Measurements from ENCODE around the gene YLPM1. TPM values are rescaled to one million over a fixed set of nuclear protein-coding genes. Genes with fewer than 3 reads are reported as not detected.

Gene YLPM1
- total RNA-seq, 4 donors from 2014 or later: 71.3 to 104 (median 84.8) TPM

DNA sequence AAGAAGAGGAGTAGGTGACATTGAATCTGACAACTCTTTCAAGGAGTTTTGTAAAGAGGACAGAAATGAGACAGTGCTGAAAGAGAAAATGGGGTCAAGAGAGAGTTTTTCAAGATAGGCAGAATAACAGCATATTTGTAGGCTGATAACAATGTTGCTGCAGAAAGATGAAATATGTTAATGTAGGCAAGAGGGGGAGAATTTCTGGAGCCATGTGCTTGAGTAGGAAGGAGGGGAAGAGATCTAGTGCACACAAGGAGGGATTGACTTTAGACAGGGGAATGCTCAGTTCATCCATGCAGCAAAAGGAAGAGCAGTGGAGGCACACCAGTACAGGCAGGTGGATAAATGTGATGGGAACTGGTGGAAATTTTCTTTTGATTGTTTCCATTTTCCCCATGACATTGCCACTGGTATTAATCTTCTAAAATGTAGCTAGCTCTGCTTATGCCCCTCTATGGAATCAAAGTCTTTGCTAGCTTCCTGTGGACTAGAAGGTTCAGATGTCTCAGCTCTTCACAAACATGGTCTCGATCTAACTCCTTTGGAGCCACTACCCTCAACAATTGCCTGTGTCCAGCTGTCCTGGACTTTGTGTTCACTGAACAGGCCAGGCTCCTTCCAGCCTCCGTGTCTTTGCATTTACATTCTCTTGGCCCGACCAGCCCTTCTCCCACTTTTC lies 103.7 kb downstream of the YLPM1 start:
- Histone ChIP-seq H3K9me3 (no peaks in the 10 kb centered on the region), H3K27ac (no peak overlapping the region), H3K4me3 (replicated peaks in 1 of 3) (no peak overlapping the region), H3K4me1 (no peaks in the 10 kb centered on the region), H3K36me3 (no peaks in the 10 kb centered on the region), H3K27me3 (no peaks in the 10 kb centered on the region)
- intact Hi-C loops (cut with DNase I): no loop called here
- 81 to 85% methylated on average over 3 of the region's 3 CpGs for WGBS, 2 donors
- no peak for DNase-seq
- TF ChIP-seq POLR2A (IDR thresholded peaks at IDR 0.05): no peak
- TF ChIP-seq, protein P1, sequence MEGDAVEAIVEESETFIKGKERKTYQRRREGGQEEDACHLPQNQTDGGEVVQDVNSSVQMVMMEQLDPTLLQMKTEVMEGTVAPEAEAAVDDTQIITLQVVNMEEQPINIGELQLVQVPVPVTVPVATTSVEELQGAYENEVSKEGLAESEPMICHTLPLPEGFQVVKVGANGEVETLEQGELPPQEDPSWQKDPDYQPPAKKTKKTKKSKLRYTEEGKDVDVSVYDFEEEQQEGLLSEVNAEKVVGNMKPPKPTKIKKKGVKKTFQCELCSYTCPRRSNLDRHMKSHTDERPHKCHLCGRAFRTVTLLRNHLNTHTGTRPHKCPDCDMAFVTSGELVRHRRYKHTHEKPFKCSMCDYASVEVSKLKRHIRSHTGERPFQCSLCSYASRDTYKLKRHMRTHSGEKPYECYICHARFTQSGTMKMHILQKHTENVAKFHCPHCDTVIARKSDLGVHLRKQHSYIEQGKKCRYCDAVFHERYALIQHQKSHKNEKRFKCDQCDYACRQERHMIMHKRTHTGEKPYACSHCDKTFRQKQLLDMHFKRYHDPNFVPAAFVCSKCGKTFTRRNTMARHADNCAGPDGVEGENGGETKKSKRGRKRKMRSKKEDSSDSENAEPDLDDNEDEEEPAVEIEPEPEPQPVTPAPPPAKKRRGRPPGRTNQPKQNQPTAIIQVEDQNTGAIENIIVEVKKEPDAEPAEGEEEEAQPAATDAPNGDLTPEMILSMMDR (IDR thresholded peaks at IDR 0.05): no peak

DNA sequence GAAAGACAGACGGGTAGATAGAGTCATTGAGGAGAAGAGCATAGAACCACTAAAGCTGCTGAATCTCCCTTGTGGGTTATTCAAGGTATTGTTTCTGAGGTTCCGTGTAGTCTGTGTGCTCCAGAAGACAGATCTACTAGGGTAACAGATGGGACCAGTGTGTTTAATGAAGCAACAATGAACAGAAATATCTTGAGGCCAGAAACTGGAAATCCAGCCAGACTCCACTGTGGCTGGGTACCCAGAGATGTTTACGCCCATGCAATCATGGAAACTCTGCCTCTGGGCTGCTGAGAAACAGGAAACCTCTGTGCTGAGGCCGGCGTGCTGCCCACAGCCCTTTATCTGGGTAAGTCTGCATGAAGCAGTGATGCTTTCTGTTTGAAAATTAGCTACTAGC lies 104.6 kb downstream of the YLPM1 start:
- no peak overlapping the region for H3K27ac ChIP-seq
- intact Hi-C loops (cut with DNase I): no loop called here
- H3K4me1 ChIP-seq: no peaks in the 10 kb centered on the region
- no peak for DNase-seq
- TF ChIP-seq POLR2A (IDR thresholded peaks at IDR 0.05): no peak
- TF ChIP-seq, protein P1 (IDR thresholded peaks at IDR 0.05): no peak
- no peaks in the 10 kb centered on the region for H3K27me3 ChIP-seq
- 51 to 72% methylated on average over 5 of the region's 5 CpGs for WGBS, 2 donors
- H3K36me3 ChIP-seq: no peaks in the 10 kb centered on the region
- H3K9me3 ChIP-seq: no peaks in the 10 kb centered on the region
- H3K4me3 ChIP-seq (replicated peaks in 1 of 3): no peak overlapping the region

DNA sequence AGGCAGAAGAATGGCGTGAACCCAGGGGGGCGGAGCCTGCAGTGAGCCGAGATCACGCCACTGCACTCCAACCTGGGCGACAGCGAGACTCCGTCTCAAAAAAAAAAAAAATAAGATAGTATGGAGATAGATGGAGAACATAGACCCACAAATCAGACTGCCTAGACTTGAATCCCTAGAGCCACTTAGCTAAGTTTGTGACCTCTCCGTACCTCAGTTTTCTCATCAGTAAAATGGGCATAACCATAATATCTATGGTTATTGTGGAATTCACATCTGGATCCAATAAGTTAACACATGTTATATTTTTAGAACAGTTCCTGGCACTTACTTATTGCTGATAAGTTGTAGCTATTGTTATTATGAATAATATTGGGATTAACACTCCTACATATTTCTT lies 105.6 kb downstream of the YLPM1 start:
- no peaks in the 10 kb centered on the region for H3K4me1 ChIP-seq
- no peak overlapping the region for H3K27ac ChIP-seq
- H3K9me3 ChIP-seq: no peaks in the 10 kb centered on the region
- 92 to 95% methylated on average over 8 of the region's 8 CpGs for whole genome bisulfite sequencing, 2 donors
- H3K36me3 ChIP-seq: no peaks in the 10 kb centered on the region
- TF ChIP-seq, protein P1 (IDR thresholded peaks at IDR 0.05): no peak
- no peaks in the 10 kb centered on the region for H3K27me3 ChIP-seq
- no peak overlapping the region for H3K4me3 ChIP-seq (replicated peaks in 1 of 3)
- DNase-seq: no peak
- intact Hi-C loops (cut with DNase I): no loop called here

GRCh38 chr14:74871819-74872218 lies 108.7 kb downstream of the YLPM1 start:
- WGBS, 2 donors: 86 to 94% methylated on average over 4 of the region's 4 CpGs
- no peak overlapping the region for H3K4me3 ChIP-seq (replicated peaks in 1 of 3)
- no peaks in the 10 kb centered on the region for H3K36me3 ChIP-seq
- no peaks in the 10 kb centered on the region for H3K27me3 ChIP-seq
- DNase-seq: no peak
- no peaks in the 10 kb centered on the region for H3K9me3 ChIP-seq
- TF ChIP-seq, protein P1 (IDR thresholded peaks at IDR 0.05): no peak
- TF ChIP-seq POLR2A (IDR thresholded peaks at IDR 0.05): no peak
- intact Hi-C loops (cut with DNase I): no loop called here
- H3K27ac ChIP-seq: no peak overlapping the region
- H3K4me1 ChIP-seq: no peaks in the 10 kb centered on the region

- H3K4me3 ChIP-seq (replicated peaks in 1 of 3): no peak overlapping the region
- intact Hi-C loops (cut with DNase I): no loop called here
- H3K4me1 ChIP-seq: no peaks in the 10 kb centered on the region
- TF ChIP-seq, protein P1 (IDR thresholded peaks at IDR 0.05): no peak
- TF ChIP-seq POLR2A (IDR thresholded peaks at IDR 0.05): no peak
- H3K9me3 ChIP-seq: no peaks in the 10 kb centered on the region
- no peaks in the 10 kb centered on the region for H3K36me3 ChIP-seq
- WGBS, 2 donors: 92 to 94% methylated on average over 5 of the region's 5 CpGs
- DNase-seq: no peak
- no peak overlapping the region for H3K27ac ChIP-seq
- H3K27me3 ChIP-seq: no peaks in the 10 kb centered on the region
Measured at GRCh38 chr14:74875204-74875603, 112.1 kb downstream of the YLPM1 start.

Data from thyroid gland (tissue), 4 donors.